Measurements from ENCODE around the gene KCNE2. TPM values are rescaled to one million over a fixed set of nuclear protein-coding genes. Genes with fewer than 3 reads are reported as not detected.

KCNE2 gene
- total RNA-seq, 4 donors from 2014 or later: not detected

- Histone ChIP-seq H3K36me3 (no peaks in the 10 kb centered on the region), H3K27me3 (no peaks in the 10 kb centered on the region), H3K4me3 (no peak overlapping the region), H3K4me1 (peaks cover 0 to 7% of the 10 kb centered on the region in 2 donors), H3K9me3 (no peaks in the 10 kb centered on the region), H3K27ac (no peak overlapping the region)
- intact Hi-C loops (cut with DNase I; ENCODE audit: low total_unique reads): no loop called here
- in situ Hi-C loops (cut with MboI; ENCODE audit: low sequenced_read_pairs in 4 of 4): no loop called here
- ATAC-seq: no peak
- no peak for DNase-seq
- TF ChIP-seq POLR2A (IDR thresholded peaks at IDR 0.05): no peak
- no peak for TF ChIP-seq CTCF (IDR thresholded peaks at IDR 0.05 in 4 of 5, conservative IDR thresholded peaks at IDR 0.05 in 1 of 5)
These were observed 4.9 kb upstream of the KCNE2 start for GRCh38 chr21:34358866-34359265.

GRCh38 chr21:34360488-34361241 is 3.1 kb upstream of the KCNE2 start:
- in situ Hi-C loops (cut with MboI; ENCODE audit: low sequenced_read_pairs in 4 of 4): no loop called here
- ATAC-seq (no peak), DNase-seq (no peak)
- intact Hi-C loops (cut with DNase I; ENCODE audit: low total_unique reads): loop anchor here (1.0 kb wide), 1 partner anchor 243 kb away; no protein-coding TSS in a partner anchor
- H3K27ac ChIP-seq: no peak overlapping the region
- peaks cover 0 to 7% of the 10 kb centered on the region in 2 donors for H3K4me1 ChIP-seq
- H3K9me3 ChIP-seq: no peaks in the 10 kb centered on the region
- TF ChIP-seq POLR2A (IDR thresholded peaks at IDR 0.05) (no peak), CTCF (IDR thresholded peaks at IDR 0.05 in 4 of 5, conservative IDR thresholded peaks at IDR 0.05 in 1 of 5) (no peak)
- no peak overlapping the region for H3K4me3 ChIP-seq
- no peaks in the 10 kb centered on the region for H3K27me3 ChIP-seq
- no peaks in the 10 kb centered on the region for H3K36me3 ChIP-seq

- DNase-seq (no peak), ATAC-seq (peak; percentile 21 to 27)
- H3K4me3 ChIP-seq: no peak overlapping the region
- no peaks in the 10 kb centered on the region for H3K27me3 ChIP-seq
- H3K27ac ChIP-seq: no peak overlapping the region
- no peaks in the 10 kb centered on the region for H3K9me3 ChIP-seq
- intact Hi-C loops (cut with DNase I; ENCODE audit: low total_unique reads): no loop called here
- H3K4me1 ChIP-seq: peaks cover 0 to 7% of the 10 kb centered on the region in 2 donors
- no peaks in the 10 kb centered on the region for H3K36me3 ChIP-seq
- TF ChIP-seq CTCF (IDR thresholded peaks at IDR 0.05 in 4 of 5, conservative IDR thresholded peaks at IDR 0.05 in 1 of 5) (peak in 2 of 5 experiments; percentile 7 to 9), POLR2A (IDR thresholded peaks at IDR 0.05) (no peak)
- in situ Hi-C loops (cut with MboI; ENCODE audit: low sequenced_read_pairs in 4 of 4): no loop called here
These were observed 1.7 kb upstream of the KCNE2 start for GRCh38 chr21:34362136-34362444.

- in situ Hi-C loops (cut with MboI; ENCODE audit: low sequenced_read_pairs in 4 of 4) (no loop called here), intact Hi-C loops (cut with DNase I; ENCODE audit: low total_unique reads) (no loop called here)
- no peaks in the 10 kb centered on the region for H3K9me3 ChIP-seq
- TF ChIP-seq POLR2A (IDR thresholded peaks at IDR 0.05) (no peak), CTCF (IDR thresholded peaks at IDR 0.05 in 4 of 5, conservative IDR thresholded peaks at IDR 0.05 in 1 of 5) (no peak)
- DNase-seq (no peak), ATAC-seq (no peak)
- H3K27ac ChIP-seq: no peak overlapping the region
- H3K4me1 ChIP-seq: peaks cover 0 to 7% of the 10 kb centered on the region in 2 donors
- no peaks in the 10 kb centered on the region for H3K27me3 ChIP-seq
- no peaks in the 10 kb centered on the region for H3K36me3 ChIP-seq
- H3K4me3 ChIP-seq: no peak overlapping the region
These were observed 1.1 kb upstream of the KCNE2 start for GRCh38 chr21:34362670-34363069.

- Histone ChIP-seq H3K9me3 (no peaks in the 10 kb centered on the region), H3K36me3 (no peaks in the 10 kb centered on the region), H3K27ac (no peak overlapping the region), H3K4me3 (no peak overlapping the region), H3K4me1 (peaks cover 0 to 7% of the 10 kb centered on the region in 2 donors), H3K27me3 (no peaks in the 10 kb centered on the region)
- intact Hi-C loops (cut with DNase I; ENCODE audit: low total_unique reads) (no loop called here), in situ Hi-C loops (cut with MboI; ENCODE audit: low sequenced_read_pairs in 4 of 4) (no loop called here)
- TF ChIP-seq POLR2A (IDR thresholded peaks at IDR 0.05): no peak
- TF ChIP-seq CTCF (IDR thresholded peaks at IDR 0.05 in 4 of 5, conservative IDR thresholded peaks at IDR 0.05 in 1 of 5): no peak
- DNase-seq (no peak), ATAC-seq (no peak)
These were observed 1.1 kb downstream of the KCNE2 start for GRCh38 chr21:34364921-34365320.
